Mesodermal cell (in vitro differentiated cells): Measurements from ENCODE around the gene SFXN5.

Experiments used
- H3K27ac ChIP-seq: 2 replicates; pipeline ENCODE4 v1.7.0; 2013; ENCODE audit warnings: mild to moderate bottlenecking, low read depth, low read length, moderate library complexity; ENCODE audit not compliant: severe bottlenecking
- H3K36me3 ChIP-seq: 2 replicates; pipeline ENCODE4 v1.7.1; 2013; ENCODE audit warnings: mild to moderate bottlenecking, low read length, moderate library complexity; ENCODE audit not compliant: control insufficient read depth, insufficient read depth
- H3K4me1 ChIP-seq: one replicate; pipeline ENCODE4 v1.7.1; 2013; ENCODE audit warnings: mild to moderate bottlenecking, low read length; ENCODE audit not compliant: insufficient read depth, control insufficient read depth, poor library complexity, severe bottlenecking
- H3K4me3 ChIP-seq: 2 replicates; pipeline ENCODE4 v1.7.0; 2013; ENCODE audit warnings: low read length, control low read depth, mild to moderate bottlenecking; ENCODE audit not compliant: insufficient read depth, poor library complexity, severe bottlenecking; ENCODE audit errors: extremely low read depth
- H3K9me3 ChIP-seq: 2 replicates; pipeline ENCODE4 v1.7.1; 2013; ENCODE audit warnings: mild to moderate bottlenecking, low read length, moderate library complexity; ENCODE audit not compliant: control insufficient read depth
- WGBS, 2 experiments: methylation state at CpG; one replicate each; pipeline ENCODE4 v1.1.5; 2013; ENCODE audit warnings: missing lambda C conversion rate in 2 of 2; ENCODE audit not compliant: insufficient coverage in 2 of 2; 5-methylcytosine and 5-hydroxymethylcytosine counted together

SFXN5 gene

GRCh38 chr2:72933207-72933606 lies 138.3 kb downstream of the SFXN5 start:
- WGBS, 2 experiments, result 92 to 96% methylated on average over 2 to 3 of the region's 5 CpGs

GRCh38 chr2:72932805-72933204 lies 138.7 kb downstream of the SFXN5 start:
- no peaks in the 10 kb centered on the region for H3K9me3 ChIP-seq
- no peaks in the 10 kb centered on the region for H3K4me1 ChIP-seq
- no peaks in the 10 kb centered on the region for H3K36me3 ChIP-seq
- H3K4me3 ChIP-seq, result no peak overlapping the region
- 90 to 100% methylated on average over 2 of the region's 4 CpGs for WGBS, 2 experiments
- H3K27ac ChIP-seq, result no peak overlapping the region

More at GRCh38 chr2:72933207-72933606, 138.3 kb downstream of the SFXN5 start:
- H3K4me3 ChIP-seq, result no peak overlapping the region
- H3K36me3 ChIP-seq, result no peaks in the 10 kb centered on the region
- no peaks in the 10 kb centered on the region for H3K9me3 ChIP-seq
- no peak overlapping the region for H3K27ac ChIP-seq
- no peaks in the 10 kb centered on the region for H3K4me1 ChIP-seq

GRCh38 chr2:72932045-72932740 lies 139.3 kb downstream of the SFXN5 start:
- no peaks in the 10 kb centered on the region for H3K36me3 ChIP-seq
- no peak overlapping the region for H3K27ac ChIP-seq
- H3K4me1 ChIP-seq, result no peaks in the 10 kb centered on the region
- no peaks in the 10 kb centered on the region for H3K9me3 ChIP-seq
- 84 to 88% methylated on average over 5 of the region's 5 CpGs for WGBS, 2 experiments
- H3K4me3 ChIP-seq, result no peak overlapping the region

GRCh38 chr2:72931280-72931910 lies 140.1 kb downstream of the SFXN5 start:
- H3K4me1 ChIP-seq, result no peaks in the 10 kb centered on the region
- no peaks in the 10 kb centered on the region for H3K36me3 ChIP-seq
- no peak overlapping the region for H3K27ac ChIP-seq
- WGBS, 2 experiments, result 88 to 90% methylated on average over 14 of the region's 14 CpGs
- no peaks in the 10 kb centered on the region for H3K9me3 ChIP-seq
- no peak overlapping the region for H3K4me3 ChIP-seq

GRCh38 chr2:72929010-72929409 lies 142.5 kb downstream of the SFXN5 start:
- WGBS, 2 experiments, result 100% methylated on average over 1 of the region's 1 CpG; no CpG with 5 or more reads in 1 of the 2 experiments

GRCh38 chr2:72927619-72928550 lies 143.6 kb downstream of the SFXN5 start:
- H3K9me3 ChIP-seq, result no peaks in the 10 kb centered on the region
- 78 to 79% methylated on average over 4 to 7 of the region's 8 CpGs for WGBS, 2 experiments

More at GRCh38 chr2:72929010-72929409, 142.5 kb downstream of the SFXN5 start:
- no peaks in the 10 kb centered on the region for H3K36me3 ChIP-seq
- no peaks in the 10 kb centered on the region for H3K4me1 ChIP-seq
- H3K27ac ChIP-seq, result no peak overlapping the region
- no peak overlapping the region for H3K4me3 ChIP-seq
- H3K9me3 ChIP-seq, result no peaks in the 10 kb centered on the region

GRCh38 chr2:72926811-72927465 lies 144.6 kb downstream of the SFXN5 start:
- Histone ChIP-seq H3K27ac (no peak overlapping the region), H3K36me3 (no peaks in the 10 kb centered on the region), H3K4me1 (no peaks in the 10 kb centered on the region), H3K4me3 (no peak overlapping the region), H3K9me3 (no peaks in the 10 kb centered on the region)
- 66 to 71% methylated on average over 3 to 5 of the region's 6 CpGs for WGBS, 2 experiments

More at GRCh38 chr2:72927619-72928550, 143.6 kb downstream of the SFXN5 start:
- H3K4me3 ChIP-seq, result no peak overlapping the region
- H3K4me1 ChIP-seq, result no peaks in the 10 kb centered on the region
- no peaks in the 10 kb centered on the region for H3K36me3 ChIP-seq
- no peak overlapping the region for H3K27ac ChIP-seq

GRCh38 chr2:72926368-72926767 lies 145.1 kb downstream of the SFXN5 start:
- Histone ChIP-seq H3K27ac (no peak overlapping the region), H3K9me3 (no peaks in the 10 kb centered on the region), H3K36me3 (no peaks in the 10 kb centered on the region), H3K4me1 (no peaks in the 10 kb centered on the region), H3K4me3 (no peak overlapping the region)
- WGBS, 2 experiments, result 20 to 27% methylated on average over 2 to 3 of the region's 4 CpGs

GRCh38 chr2:72925328-72925943 lies 146.1 kb downstream of the SFXN5 start:
- WGBS, 2 experiments, result 8 to 15% methylated on average over 6 to 23 of the region's 26 CpGs
- H3K36me3 ChIP-seq, result no peaks in the 10 kb centered on the region
- no peak overlapping the region for H3K27ac ChIP-seq
- no peaks in the 10 kb centered on the region for H3K9me3 ChIP-seq
- no peak overlapping the region for H3K4me3 ChIP-seq
- peaks cover 7% of the 10 kb centered on the region for H3K4me1 ChIP-seq
